ENCODE measurements around the gene KCNMA1.

Gene KCNMA1

DNA sequence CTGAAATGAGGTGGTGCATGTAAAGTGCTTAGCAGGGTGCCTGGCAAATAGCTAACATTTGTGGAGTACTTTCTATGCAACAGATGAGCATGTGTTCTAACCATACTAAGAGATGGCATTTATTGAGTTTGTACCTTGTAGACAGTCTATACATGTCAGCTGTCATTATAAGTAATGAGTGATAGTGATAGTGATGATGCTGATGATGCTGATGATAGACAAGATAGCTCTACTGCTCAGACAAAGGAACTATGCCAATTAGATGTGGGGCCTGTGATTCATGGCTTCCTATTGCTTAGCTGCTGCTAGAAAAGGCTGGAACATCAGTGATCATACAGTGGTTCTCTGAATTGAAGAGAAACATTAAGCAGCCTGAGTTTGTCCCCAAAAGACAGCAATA, 585.8 kb downstream of the KCNMA1 start:
- DNase-seq = no peak

DNA sequence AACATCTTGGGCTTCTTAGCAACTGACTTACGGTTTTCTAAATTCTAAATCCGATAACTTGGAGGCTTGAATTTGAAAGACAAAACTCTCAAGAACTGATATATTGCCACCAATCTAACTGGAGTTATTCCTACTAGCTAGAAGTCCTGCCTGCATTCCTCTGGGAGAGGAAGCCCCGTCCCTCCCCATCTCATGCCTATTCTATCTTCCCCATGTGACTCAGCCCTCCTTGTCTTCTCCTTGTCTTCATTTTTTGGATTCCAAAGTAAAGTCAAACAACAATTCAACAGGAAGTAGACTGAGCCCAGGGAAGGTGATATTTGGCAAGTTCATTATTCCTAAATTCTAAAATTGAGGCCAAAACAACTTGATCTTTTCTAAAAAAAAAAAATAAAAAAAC, 587.7 kb downstream of the KCNMA1 start:
- no peak for DNase-seq

DNA sequence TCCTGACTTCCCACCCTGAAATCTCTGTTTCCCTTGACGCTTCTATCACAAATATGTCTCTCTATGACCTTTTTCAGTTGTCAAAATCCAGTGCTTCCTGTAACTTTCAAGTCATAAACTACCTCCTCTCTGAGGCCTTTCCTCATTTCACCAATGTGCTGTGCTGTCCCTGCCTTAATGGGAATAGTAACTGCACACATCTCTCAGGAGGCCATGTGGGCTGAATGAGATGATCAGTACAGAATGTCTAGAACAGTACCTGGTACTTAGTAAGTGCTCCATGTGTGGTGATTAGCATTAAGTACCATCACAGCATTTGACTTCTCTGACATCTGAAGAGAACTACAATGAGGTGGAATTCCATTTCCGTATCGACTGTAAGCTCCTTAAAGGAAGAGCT, 588.5 kb downstream of the KCNMA1 start:
- DNase-seq = no peak

DNA sequence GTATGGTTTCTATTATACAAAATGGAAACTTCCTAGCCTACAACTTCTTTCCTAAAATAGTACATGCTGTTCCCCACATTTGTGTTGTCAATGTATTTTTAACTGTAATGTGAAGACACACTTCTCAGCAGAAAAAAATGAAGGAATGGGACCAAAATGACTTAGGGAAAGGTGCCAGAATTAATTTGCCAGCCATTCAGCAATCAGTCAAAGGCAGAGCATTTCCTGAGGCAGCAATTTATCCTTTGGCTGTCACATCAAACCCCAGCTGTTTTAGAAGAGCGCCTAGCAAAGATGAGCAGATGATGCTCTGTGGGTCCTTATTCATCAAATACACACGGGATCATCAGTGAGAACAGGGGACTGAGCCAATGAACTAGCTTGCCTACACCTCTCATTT, 592.5 kb downstream of the KCNMA1 start:
- no peak for DNase-seq

DNA sequence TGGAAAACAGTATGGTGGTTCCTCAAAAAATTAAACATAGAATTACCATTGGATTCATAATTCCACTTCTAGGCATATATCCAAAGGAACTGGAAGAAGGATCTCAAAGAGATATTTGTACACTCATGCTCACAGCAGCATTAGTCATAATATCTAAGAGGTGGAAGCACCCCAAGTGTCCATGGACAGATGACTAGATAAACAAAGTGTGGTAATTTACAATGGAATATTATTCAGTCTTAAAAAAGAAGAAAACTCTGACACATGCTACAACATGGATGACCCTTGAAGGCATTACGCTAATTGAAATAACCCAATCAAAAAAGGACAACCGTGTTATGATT, 594.2 kb downstream of the KCNMA1 start:
- DNase-seq = no peak

DNA sequence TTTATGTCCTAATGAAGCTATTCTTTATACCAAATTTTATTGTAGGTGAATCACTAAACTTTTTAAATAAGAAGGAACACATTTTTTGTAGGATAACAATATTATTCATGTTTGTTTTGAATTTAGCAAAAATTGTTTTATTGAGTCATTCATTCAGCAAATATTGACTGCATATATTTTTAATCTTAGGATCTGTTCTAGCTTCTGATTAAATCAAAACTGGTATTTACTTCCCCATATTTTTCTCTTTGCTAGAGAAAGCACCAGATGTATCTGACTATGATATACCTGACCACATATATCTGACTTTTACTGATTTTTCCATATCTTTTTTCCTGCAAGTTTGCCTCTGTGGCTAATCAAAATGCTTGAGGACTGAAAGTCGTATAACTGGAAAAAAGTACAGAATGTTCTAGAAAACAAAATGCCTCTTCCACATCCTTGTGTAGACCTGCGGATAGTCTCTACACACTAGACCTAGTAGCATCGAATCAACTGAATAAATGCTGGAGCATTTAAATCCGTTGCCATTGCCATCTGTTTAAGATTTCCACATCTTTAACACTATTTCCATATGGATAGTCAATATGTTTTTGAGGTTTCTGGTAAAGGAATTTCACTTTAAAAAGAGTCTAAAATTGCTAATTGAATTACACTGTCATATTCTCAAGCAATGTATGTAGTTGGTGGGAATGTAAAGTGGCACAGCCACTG, 594.7 kb downstream of the KCNMA1 start:
- DNase-seq = no peak

DNA sequence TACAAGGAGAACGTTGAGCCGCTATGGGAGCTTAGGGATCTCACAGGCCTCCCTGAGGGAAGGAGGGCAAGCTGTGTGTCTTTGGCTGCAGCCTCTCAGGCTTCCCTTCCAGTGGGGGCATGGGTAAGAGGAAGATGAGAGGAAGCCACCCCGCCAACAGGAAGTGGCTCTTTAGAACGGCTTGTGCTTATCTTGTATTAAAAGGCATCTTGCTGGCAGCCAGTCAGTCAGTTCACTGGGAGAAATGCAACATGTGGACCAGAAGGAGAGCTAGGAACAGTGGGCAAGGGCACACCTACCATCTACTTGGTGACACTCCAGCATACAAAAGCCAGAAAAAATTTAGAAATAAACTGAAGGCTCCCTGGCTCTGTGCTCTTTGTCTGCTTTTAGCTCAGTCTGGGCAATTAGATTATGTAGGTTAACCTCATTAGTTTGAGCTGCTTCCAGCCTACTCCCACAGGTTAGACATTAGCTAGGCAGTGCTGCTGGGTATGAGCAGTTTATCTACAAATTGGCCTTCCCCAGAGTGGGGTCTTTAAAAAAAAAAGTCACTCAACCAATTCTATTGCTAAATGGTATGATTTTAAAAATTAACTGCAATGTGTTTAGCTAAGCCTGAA, 595.9 kb downstream of the KCNMA1 start:
- DNase-seq = peak; percentile 51

DNA sequence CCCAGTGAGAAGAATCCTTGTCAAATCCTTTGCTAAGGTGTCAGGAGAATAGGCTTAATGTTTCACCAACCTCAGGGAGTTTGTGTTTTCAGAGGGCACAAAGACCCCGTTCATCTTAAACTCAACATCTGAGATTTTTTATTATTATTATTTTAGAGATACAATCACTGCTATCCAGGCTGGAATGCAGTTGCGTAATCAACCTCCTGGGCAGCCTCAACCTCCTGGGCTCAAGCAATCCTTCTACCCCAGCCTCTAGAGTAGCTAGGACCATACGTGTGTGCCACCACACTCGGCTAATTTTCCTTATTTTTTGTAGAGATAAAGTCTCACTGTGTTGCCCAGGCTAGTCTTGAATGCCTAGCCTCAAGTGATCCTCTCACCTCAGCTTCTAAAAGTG, 599.2 kb downstream of the KCNMA1 start:
- no peak for DNase-seq

DNA sequence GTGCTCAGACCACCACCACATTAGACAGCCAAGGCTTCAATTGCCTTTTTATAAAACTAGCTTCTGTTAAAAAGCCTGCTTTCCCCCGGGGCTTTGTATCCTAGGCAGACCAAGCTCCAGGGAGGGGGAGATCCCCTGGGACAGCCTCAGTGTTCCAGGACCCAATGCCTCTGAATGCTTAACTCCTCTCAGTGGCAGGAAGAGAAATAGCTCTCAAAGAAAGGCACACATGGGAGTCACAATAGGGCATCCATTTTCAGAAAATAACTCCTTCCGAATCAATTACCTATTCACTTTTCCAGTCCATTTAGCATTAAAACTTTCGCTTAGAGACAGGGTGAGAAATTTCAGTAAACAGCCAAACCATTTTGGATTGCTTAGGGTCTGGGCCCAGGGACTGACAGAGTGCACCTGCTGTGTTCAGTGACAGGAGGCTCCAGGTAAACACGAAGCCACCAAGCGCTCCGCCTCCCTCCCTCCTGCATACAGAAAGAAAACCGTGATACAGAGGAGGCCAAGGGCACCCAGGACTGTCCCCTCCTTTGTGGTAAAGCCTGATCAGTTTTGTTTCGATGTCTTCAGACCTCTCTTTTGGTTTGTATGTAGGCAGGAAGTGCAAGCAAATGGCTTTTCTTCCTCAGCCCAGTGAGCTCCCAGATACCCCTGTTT, 599.7 kb downstream of the KCNMA1 start:
- no peak for DNase-seq

DNA sequence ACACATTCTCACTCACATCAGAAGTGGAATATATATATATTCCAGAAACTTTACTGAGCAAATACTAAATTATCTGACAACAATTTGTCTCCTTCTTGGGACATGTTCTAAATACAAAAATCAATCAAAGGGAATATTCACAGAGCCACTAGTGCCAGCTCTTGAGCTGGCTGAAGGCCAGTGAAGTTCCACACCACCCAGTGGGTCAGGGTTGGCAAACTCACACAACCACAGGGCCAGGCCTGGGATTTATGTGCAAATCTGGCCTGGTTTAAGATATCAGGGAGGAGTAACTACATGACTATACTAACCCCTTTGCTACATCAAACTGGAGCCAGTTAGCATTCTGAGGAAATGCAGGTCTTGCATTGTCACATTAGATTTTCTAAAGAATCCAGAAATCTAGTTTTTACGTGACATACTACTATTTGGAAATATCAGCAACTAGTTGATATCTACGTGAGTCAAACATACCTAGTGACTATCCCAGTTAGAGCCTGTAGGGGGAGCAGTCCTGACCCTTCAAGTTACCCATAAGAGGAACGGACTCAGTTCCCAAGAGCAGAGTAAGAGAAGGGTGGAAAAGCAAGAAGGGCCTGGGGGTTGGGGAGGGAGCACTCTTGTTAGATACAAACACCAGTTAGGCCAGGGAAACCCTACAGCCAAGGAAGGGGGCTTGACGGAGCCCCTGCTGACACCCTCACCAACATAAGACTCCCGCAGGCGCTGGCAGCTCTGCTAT, 600.4 kb downstream of the KCNMA1 start:
- no peak for DNase-seq

DNA sequence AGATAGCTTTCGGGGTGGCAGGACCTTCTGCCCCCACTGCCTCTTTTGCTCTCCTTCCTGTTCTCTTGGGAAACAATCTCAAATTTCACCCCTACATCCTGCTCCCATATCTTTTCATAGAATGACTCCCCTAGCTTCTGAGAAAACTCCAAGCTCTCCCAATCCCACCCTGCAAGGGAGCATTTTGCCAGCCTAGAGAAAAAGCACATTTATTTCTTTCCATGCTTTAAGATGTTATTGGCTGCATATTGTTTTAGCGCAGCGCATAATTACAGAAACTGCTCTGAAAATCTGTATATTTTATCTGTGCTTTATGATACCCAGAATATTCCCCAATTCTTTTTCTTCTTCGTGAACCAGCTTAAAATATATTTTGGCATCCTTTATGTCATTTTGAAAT, 601.3 kb downstream of the KCNMA1 start:
- DNase-seq = no peak

DNA sequence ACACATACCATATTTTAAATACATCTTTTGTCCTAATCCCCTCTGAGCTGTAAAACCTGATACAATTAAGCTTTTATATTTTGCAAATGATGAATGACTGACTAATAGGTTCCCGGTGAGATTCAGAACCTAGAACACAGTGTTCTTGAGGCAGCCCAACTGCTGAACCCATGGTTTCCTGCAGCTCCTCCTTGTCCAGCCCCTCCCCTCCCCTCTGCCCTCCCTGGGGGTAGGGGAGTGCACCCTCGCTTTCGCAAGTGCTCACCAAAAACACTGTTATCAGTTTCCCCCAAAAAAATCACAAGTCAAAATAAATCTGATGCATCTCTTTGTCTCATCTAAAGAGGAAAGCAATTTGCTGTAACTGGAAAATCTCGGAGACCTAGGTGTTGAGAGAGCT, 602.8 kb downstream of the KCNMA1 start:
- DNase-seq = no peak

DNA sequence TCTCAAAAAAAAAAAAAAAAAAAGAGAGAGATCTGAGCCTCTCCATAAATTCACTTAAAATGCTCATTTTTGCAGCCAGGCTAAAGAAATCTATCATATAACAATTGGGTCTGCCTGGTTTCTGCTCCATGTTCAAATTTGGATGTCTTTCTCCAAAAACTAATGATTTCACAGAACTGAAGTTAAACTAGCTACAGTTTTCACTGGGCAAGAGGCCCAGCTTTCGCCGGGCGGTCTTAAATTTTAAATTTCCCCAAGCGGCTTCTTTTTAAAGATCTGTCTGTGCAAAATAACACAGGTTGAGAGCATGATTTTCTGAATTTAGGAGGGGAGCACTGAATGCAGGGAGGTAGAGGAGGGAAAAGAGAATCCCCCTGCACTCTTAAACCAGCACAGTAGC, 603.4 kb downstream of the KCNMA1 start:
- DNase-seq = no peak

DNA sequence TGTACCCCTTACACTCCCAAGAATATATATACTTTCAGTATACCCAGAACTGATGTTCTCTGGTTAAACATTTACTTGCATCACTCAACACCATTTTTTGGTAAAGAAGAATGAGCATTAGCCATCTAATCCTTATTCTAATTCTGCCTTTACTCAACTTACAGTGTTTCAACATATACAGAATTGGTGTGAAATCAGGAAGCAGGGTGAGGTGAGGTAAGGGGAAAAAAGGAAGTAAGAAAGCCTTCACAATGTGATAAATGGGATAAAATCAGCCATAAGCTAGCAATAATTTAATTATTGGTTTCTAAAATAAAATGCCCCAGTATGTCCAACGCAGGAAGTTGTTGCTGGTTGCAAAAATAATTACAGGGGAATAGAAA, 605.4 kb downstream of the KCNMA1 start:
- DNase-seq = peak; percentile 72

DNA sequence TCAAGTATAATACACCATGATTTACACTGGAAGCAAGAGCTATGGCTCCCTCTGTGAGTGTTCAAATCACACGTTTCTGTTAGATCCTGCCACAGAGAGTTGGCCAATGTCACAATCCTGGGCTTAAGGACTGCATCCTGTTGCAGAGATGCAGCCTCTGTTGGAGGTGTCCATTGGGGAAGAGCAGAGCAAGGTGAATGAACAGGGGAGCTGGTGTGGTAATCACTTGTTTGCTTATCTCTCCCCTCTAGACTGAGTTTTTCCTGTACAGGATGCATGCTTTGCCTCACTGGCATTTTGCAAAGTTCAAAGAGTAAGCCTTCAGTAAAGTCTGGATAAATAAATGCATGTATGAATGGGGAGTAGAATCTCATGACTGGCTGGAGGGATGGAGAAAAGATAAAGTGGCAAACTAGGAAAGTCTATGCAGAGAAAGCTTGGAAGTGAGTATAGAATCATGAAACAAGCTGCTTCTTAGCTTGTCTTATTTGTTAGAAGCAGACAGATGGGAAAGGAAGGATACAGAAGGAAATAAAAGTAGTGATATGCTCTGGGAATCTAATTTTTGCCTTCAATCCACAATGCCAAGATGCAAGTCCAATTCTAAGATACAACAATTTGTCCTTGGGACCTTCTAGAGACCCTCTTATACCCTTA, 605.9 kb downstream of the KCNMA1 start:
- DNase-seq = peak; percentile 10

DNA sequence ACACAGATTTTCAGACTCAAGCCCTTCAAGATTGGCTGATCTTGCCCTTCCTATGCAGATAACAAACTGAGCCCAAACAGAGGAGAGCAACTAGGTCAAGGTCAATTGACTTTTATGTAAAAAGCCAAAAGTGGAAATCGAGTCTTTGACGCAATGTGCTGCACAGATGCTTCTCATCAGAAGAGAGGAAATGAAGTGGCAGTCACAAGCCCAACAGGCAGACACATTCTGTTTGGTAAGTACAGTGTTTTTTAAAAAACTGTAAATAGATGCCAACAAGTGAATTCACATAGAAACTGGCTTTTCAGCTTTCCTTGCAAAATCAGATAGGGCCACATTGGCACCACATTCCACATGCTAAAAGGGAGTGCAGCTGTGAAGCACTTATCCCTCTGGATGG, 606.6 kb downstream of the KCNMA1 start:
- peak; percentile 27 for DNase-seq

DNA sequence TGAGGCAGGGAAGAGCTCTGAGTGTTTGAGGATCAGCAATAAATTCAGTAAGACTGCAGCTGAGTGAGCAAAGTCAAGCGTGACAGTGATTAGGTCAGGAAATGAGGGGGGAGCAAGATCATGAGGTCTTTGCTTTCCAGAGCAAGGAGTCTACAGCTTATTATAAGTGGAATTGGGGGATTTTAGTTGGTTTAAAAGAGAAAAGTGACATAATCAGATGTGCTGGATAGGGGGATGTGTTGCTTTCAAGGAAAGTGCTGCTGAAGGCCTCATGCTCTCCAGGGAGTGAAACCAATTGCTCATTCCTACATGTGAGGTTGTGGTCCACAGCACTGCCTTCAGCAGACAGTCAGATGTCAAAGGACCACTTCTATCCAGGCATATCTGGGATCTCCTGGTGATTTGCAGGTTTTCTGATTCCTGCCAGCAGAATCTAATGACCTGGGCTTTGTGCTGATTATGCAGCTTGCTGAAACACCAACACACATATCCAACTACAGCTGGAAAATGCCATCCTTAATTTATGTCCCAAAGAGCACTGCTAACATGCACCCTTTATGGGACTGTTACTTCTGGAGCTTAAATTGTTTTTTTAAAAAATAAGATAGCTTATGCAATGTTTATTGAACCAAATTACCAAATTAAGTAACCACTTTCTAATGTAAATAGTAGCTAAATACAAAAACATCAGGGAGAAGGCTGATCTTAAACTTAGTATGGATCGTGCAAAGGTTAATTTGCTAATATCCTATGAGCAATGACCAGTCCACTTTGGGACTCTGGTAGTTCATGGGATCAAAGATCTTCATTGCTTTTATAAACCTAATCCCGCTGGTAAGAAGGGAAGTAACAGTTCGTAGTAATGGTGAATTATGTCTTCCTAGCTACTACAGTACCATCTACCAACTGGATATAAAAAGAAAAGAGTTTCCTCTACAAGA, 607.6 kb downstream of the KCNMA1 start:
- DNase-seq = no peak

DNA sequence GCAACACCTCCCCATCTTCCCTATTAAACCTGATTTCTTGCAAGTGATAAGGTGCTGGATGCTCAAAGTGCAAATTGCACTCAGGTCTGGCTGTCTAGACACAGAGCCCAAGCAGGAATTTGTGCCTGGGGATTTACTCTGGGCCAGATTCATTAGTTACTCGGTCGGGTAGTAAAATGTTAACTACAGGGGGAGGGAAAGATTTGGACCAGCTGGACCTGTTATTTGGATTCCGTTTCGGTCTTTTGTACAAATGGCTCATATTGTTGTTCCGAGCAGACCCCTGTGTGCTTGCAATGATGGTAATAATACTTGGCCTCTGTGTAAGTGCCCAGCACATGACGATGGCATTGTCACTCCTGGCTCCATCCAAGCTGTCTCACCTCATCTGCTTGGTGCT, 609.6 kb downstream of the KCNMA1 start:
- DNase-seq = no peak

DNA sequence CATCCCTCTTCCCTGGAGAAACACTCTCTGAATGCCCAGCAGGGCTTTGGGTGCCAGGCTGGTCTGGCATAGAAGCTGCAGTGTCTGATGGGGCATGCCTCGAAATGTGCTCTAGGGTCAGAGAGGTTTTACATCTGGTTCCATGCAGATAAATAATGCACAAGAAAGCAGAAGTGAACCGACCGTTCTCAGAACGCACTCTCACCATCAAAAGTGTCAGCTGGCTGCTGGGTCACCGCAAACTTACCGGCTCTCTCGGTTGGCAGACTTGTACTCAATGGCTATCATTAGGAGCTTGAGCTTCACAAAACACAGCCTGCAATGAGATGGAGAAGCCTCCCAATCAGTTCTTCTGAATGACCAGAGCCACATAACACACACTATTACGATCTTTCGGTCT, 610.0 kb downstream of the KCNMA1 start:
- DNase-seq = no peak

DNA sequence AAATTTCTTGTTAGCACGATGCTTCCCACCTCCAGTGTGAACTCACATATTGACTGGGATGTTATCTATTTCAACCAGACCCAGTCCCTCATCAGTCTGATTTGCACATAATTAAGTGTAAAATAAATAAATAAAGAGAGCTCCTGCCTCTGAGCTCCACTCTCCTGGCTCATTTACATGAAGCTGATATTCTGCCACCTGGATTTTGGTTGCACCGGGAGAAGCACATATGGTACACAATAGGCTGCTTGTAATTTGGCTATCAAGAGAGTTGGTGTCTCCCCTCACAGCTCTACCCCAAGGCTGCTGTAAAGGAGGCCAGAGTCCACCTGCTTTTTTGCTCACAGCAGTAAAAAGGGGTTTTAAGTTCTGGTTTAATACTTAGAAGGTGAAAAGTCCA, 610.5 kb downstream of the KCNMA1 start:
- no peak for DNase-seq

DNA sequence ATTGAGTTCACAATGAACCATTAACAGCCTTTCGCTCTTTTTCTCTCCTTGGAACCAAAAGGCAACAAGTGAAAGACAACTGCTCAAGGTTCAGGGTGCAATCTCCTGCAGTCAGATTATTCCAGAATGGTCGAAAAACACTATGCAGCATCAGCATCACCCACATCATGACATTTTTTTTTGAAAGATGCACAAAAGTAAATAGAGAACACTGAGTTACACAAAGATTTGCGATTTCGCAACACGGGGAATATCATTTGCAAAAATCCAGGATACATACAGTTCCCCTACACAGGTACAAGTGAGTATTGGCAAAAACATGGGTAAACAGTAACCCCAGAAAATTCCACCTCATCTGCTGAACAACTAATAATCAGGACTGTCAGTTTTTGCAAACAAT, 611.5 kb downstream of the KCNMA1 start:
- DNase-seq = no peak

DNA sequence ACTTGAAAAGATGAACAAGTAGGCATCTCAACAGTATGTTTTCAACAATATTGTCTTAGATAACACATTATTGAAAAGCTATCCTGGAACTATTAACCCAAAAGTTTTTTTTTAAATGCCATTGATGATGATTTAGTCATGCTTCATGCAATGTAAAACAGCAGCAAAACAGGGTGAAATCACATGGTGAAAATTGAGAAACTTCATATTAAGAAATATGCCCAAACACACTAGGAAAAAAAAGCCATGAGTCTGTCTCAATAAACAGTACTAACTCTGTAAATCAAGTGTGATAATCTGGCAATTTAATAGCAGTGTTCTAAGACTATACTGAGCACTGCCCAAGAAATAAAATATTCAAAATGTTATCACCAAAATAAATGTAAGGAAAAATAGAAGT, 613.1 kb downstream of the KCNMA1 start:
- no peak for DNase-seq
